ENCODE data around the gene CFAP61. TPM values are rescaled to one million over a fixed set of nuclear protein-coding genes. Genes with fewer than 3 reads are reported as not detected.

Gene CFAP61
- total RNA-seq, 3 donors from 2014 or later = 0.33 to 2.4 (median 0.59) TPM

DNA sequence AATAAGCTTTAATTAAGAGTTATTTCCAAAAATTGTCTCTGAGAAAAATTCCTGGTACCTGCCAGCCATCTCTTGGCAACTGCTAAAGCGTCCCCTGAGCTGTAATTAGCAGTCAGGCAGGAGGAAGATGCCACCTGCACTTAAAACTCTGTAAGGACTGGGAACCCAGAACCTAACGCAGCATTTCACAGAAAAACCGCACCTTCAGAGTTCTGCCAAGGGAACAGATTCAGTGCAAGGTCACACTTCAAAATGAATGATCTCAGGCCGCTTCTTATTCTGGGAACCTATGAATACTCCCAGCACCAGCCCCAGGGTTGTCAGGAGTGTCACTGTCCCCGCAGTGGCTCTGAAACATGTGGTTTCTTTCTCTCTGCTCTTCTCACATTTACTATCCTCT lies 352.3 kb downstream of the CFAP61 start:
- Histone ChIP-seq H3K36me3 (peaks cover 5% of the 10 kb centered on the region), H3K27me3 (no peaks in the 10 kb centered on the region), H3K27ac (no peak overlapping the region), H3K4me1 (no peaks in the 10 kb centered on the region), H3K4me3 (no peak overlapping the region), H3K9me3 (no peaks in the 10 kb centered on the region)
- no peak for DNase-seq (ENCODE audit: low spot score in 2 of 2)
- intact Hi-C loops (cut with DNase I; ENCODE audit: low total_unique reads) = no loop called here
- TF ChIP-seq POLR2AphosphoS5 (IDR thresholded peaks at IDR 0.05) (no peak), POLR2A (IDR thresholded peaks at IDR 0.05) (no peak)
- TF ChIP-seq, protein P1, sequence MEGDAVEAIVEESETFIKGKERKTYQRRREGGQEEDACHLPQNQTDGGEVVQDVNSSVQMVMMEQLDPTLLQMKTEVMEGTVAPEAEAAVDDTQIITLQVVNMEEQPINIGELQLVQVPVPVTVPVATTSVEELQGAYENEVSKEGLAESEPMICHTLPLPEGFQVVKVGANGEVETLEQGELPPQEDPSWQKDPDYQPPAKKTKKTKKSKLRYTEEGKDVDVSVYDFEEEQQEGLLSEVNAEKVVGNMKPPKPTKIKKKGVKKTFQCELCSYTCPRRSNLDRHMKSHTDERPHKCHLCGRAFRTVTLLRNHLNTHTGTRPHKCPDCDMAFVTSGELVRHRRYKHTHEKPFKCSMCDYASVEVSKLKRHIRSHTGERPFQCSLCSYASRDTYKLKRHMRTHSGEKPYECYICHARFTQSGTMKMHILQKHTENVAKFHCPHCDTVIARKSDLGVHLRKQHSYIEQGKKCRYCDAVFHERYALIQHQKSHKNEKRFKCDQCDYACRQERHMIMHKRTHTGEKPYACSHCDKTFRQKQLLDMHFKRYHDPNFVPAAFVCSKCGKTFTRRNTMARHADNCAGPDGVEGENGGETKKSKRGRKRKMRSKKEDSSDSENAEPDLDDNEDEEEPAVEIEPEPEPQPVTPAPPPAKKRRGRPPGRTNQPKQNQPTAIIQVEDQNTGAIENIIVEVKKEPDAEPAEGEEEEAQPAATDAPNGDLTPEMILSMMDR (IDR thresholded peaks at IDR 0.05) = no peak

DNA sequence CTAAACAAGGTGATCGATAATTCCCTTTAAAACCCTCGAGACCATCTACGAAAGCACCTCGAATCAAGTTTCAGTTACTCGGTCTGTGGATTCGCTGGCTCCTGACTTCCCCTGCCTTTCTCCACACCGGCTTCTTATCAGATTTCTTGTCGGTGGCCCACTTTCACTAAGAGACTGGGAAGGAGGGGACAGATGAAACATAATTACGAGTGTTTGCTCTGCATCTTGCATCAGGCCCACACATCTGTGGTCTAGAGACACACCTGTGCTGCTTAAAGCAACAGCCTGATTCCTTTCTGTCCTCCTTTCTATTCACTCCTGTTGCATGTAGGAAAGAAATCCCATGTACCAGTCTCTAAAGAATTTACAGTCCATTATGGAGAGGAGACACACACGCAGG lies 353.3 kb downstream of the CFAP61 start:
- H3K27ac ChIP-seq = no peak overlapping the region
- H3K36me3 ChIP-seq = peaks cover 5% of the 10 kb centered on the region
- no peaks in the 10 kb centered on the region for H3K9me3 ChIP-seq
- intact Hi-C loops (cut with DNase I; ENCODE audit: low total_unique reads) = no loop called here
- no peak overlapping the region for H3K4me3 ChIP-seq
- TF ChIP-seq, protein P1 (IDR thresholded peaks at IDR 0.05) = no peak
- TF ChIP-seq POLR2AphosphoS5 (IDR thresholded peaks at IDR 0.05) = no peak
- H3K4me1 ChIP-seq = no peaks in the 10 kb centered on the region
- no peak for DNase-seq (ENCODE audit: low spot score in 2 of 2)
- H3K27me3 ChIP-seq = no peaks in the 10 kb centered on the region

DNA sequence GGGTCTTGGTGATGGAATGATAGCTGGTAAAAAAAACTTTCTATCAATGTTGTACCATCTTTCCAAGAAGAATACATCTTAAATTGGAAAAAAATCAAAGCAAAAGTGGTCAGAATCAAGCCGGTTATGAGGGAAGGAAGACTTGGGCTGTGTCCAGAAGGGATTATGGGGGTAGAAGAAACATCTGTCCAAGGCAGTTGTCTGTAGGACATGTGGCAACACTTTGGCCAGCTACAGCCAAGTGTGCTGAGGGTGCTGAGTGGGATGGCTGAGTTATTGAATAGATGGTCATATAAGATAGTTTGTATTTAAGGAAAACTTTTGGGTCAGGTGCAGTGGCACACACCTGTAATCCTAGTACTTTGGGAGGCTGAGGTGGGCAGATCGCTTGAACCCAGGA lies 354.0 kb downstream of the CFAP61 start:
- intact Hi-C loops (cut with DNase I; ENCODE audit: low total_unique reads) = no loop called here
- no peaks in the 10 kb centered on the region for H3K27me3 ChIP-seq
- TF ChIP-seq POLR2AphosphoS5 (IDR thresholded peaks at IDR 0.05) (no peak), POLR2A (IDR thresholded peaks at IDR 0.05) (no peak)
- TF ChIP-seq, protein P1 (IDR thresholded peaks at IDR 0.05) = no peak
- no peak overlapping the region for H3K4me3 ChIP-seq
- H3K4me1 ChIP-seq = no peaks in the 10 kb centered on the region
- DNase-seq (ENCODE audit: low spot score in 2 of 2) = no peak
- H3K36me3 ChIP-seq = peaks cover 5% of the 10 kb centered on the region
- no peak overlapping the region for H3K27ac ChIP-seq
- H3K9me3 ChIP-seq = no peaks in the 10 kb centered on the region

- TF ChIP-seq, protein P1 (IDR thresholded peaks at IDR 0.05) = peak in 1 of 3 donors; percentile 23
- no peak for TF ChIP-seq POLR2A (IDR thresholded peaks at IDR 0.05)
- H3K36me3 ChIP-seq = peaks cover 5% of the 10 kb centered on the region
- no peaks in the 10 kb centered on the region for H3K4me1 ChIP-seq
- H3K27ac ChIP-seq = no peak overlapping the region
- H3K4me3 ChIP-seq = no peak overlapping the region
- intact Hi-C loops (cut with DNase I; ENCODE audit: low total_unique reads) = no loop called here
- H3K9me3 ChIP-seq = no peaks in the 10 kb centered on the region
- H3K27me3 ChIP-seq = no peaks in the 10 kb centered on the region
- no peak for DNase-seq (ENCODE audit: low spot score in 2 of 2)
Measured at GRCh38 chr20:20407891-20408805, 355.8 kb downstream of the CFAP61 start.

GRCh38 chr20:20409331-20409730 lies 357.0 kb downstream of the CFAP61 start:
- no peaks in the 10 kb centered on the region for H3K4me1 ChIP-seq
- no peaks in the 10 kb centered on the region for H3K27me3 ChIP-seq
- DNase-seq (ENCODE audit: low spot score in 2 of 2) = no peak
- no peak overlapping the region for H3K27ac ChIP-seq
- H3K9me3 ChIP-seq = no peaks in the 10 kb centered on the region
- H3K4me3 ChIP-seq = no peak overlapping the region
- no peak for TF ChIP-seq POLR2AphosphoS5 (IDR thresholded peaks at IDR 0.05)
- TF ChIP-seq POLR2A (IDR thresholded peaks at IDR 0.05) = no peak
- TF ChIP-seq, protein P1 (IDR thresholded peaks at IDR 0.05) = no peak
- intact Hi-C loops (cut with DNase I; ENCODE audit: low total_unique reads) = no loop called here
- H3K36me3 ChIP-seq = no peaks in the 10 kb centered on the region

Data from breast epithelium (tissue), 4 donors.